Transverse colon (tissue), 4 donors: ENCODE data around the gene C17orf114.

Experiments
- CTCF ChIP-seq, 5 experiments: fragments of 200-600 bp in 3 of 5; fragments of 450-650 bp in 2 of 5; sonication (generic) in 3 of 5; IDR thresholded peaks; 1 replicate in 2 of 5; 2 replicates in 3 of 5; pipeline ENCODE4 v1.5.1; 2016 to 2017; ENCODE audit warnings: antibody characterized with exemption in 5 of 5, inconsistent platforms in 3 of 5, mild to moderate bottlenecking in 2 of 5, moderate library complexity in 1 of 5
- EP300 ChIP-seq: sonication (generic); formaldehyde crosslinking; IDR thresholded peaks from one replicate; pipeline ENCODE4 v1.6.1; 2017; ENCODE audit warnings: antibody characterized with exemption, low read depth
- POLR2A ChIP-seq: fragments of 450-650 bp; IDR thresholded peaks from one replicate; pipeline ENCODE4 v1.6.1; 2016; ENCODE audit warnings: antibody characterized with exemption, mild to moderate bottlenecking, moderate library complexity
- POLR2AphosphoS5 ChIP-seq, 3 donors: sonication (generic); formaldehyde crosslinking; IDR thresholded peaks; one replicate each; pipeline ENCODE4 v1.6.1; 2016; ENCODE audit warnings: antibody characterized with exemption in 3 of 3

GRCh38 chr17:4845118-4845517, 43.0 kb upstream of the C17orf114 start:
- TF ChIP-seq CTCF (IDR thresholded peaks at IDR 0.05) (no peak), POLR2A (no peak), EP300 (no peak), POLR2AphosphoS5 (IDR thresholded peaks at IDR 0.05) (no peak)
